Stimulated activated CD4-positive, alpha-beta T cell treated with anti-CD3 and anti-CD28 coated beads, TNF-alpha, amount 100 ng/mL, for 1 hour (primary cell): Measurements from ENCODE around the gene TBC1D22B.
"Not testable (repeated sequence)": the region's sequence is repeated elsewhere in the genome, so short reads cannot be mapped to it uniquely, and the experiment has no call there.

Experiments used
- DNase-seq, 3 donors: peaks; one replicate each; pipeline ENCODE4 v3.0.0-alpha.2; 2020; ENCODE audit warnings: low read depth in 3 of 3, low spot score in 1 of 3

TBC1D22B gene

GRCh38 chr6:37302086-37302686 lies 44.6 kb downstream of the TBC1D22B start:
- no peak for DNase-seq

GRCh38 chr6:37303091-37303660 lies 45.6 kb downstream of the TBC1D22B start:
- DNase-seq: no peak

GRCh38 chr6:37303891-37304503 lies 46.4 kb downstream of the TBC1D22B start:
- no peak for DNase-seq

GRCh38 chr6:37304766-37305165 lies 47.2 kb downstream of the TBC1D22B start:
- no peak for DNase-seq

GRCh38 chr6:37305841-37306425 lies 48.4 kb downstream of the TBC1D22B start:
- DNase-seq: no peak

GRCh38 chr6:37306624-37307222 lies 49.2 kb downstream of the TBC1D22B start:
- DNase-seq: no peak

- not testable (repeated sequence) for DNase-seq
Observed at GRCh38 chr6:37307484-37307883, 49.9 kb downstream of the TBC1D22B start.

GRCh38 chr6:37308069-37308815 lies 50.7 kb downstream of the TBC1D22B start:
- no peak for DNase-seq

GRCh38 chr6:37309046-37309445 lies 51.5 kb downstream of the TBC1D22B start:
- no peak for DNase-seq

GRCh38 chr6:37309692-37310091 lies 52.1 kb downstream of the TBC1D22B start:
- no peak for DNase-seq

GRCh38 chr6:37310966-37311365 lies 53.4 kb downstream of the TBC1D22B start:
- DNase-seq: no peak

- no peak for DNase-seq
Observed at GRCh38 chr6:37311741-37312473, 54.3 kb downstream of the TBC1D22B start.

GRCh38 chr6:37313723-37314486 lies 56.3 kb downstream of the TBC1D22B start:
- DNase-seq: no peak

- DNase-seq: no peak
Observed at GRCh38 chr6:37314487-37315156, 57.0 kb downstream of the TBC1D22B start.

GRCh38 chr6:37315157-37315515 lies 57.6 kb downstream of the TBC1D22B start:
- no peak for DNase-seq

- DNase-seq: no peak
Observed at GRCh38 chr6:37316071-37316470, 58.5 kb downstream of the TBC1D22B start.

- no peak for DNase-seq
Observed at GRCh38 chr6:37317312-37318038, 59.9 kb downstream of the TBC1D22B start.

GRCh38 chr6:37319156-37319555 lies 61.6 kb downstream of the TBC1D22B start:
- no peak for DNase-seq
